ENCODE measurements around the gene OOSP1.

DNA sequence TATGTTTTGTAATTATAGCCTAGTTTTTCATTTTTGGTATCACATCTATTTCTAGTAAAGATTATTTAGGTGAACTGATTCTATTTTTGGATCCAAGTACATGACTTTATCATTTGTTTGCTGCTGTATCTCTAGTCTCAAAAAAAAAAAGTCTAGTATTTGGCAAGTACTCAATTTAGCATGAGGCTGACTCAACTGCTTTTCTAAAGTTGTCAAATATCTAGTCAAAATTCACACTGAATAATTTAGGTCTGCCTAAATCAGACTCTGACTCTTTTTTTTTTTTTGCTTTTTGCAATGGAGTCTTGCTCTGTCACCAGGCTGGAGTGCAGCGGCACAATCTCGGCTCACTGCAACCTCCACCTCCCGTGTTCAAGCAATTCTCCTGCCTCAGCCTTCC is 28.0 kb downstream of the OOSP1 start:
- TF ChIP-seq, protein P1, sequence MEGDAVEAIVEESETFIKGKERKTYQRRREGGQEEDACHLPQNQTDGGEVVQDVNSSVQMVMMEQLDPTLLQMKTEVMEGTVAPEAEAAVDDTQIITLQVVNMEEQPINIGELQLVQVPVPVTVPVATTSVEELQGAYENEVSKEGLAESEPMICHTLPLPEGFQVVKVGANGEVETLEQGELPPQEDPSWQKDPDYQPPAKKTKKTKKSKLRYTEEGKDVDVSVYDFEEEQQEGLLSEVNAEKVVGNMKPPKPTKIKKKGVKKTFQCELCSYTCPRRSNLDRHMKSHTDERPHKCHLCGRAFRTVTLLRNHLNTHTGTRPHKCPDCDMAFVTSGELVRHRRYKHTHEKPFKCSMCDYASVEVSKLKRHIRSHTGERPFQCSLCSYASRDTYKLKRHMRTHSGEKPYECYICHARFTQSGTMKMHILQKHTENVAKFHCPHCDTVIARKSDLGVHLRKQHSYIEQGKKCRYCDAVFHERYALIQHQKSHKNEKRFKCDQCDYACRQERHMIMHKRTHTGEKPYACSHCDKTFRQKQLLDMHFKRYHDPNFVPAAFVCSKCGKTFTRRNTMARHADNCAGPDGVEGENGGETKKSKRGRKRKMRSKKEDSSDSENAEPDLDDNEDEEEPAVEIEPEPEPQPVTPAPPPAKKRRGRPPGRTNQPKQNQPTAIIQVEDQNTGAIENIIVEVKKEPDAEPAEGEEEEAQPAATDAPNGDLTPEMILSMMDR (IDR thresholded peaks at IDR 0.05 in 8 of 11, conservative IDR thresholded peaks at IDR 0.05 in 3 of 11) = no peak
- TF ChIP-seq POLR2AphosphoS5 (IDR thresholded peaks at IDR 0.05) (no peak), POLR2A (IDR thresholded peaks at IDR 0.05) (no peak)
